GM12874 (cell line): ENCODE measurements around the gene RUBCNL.

Experiments
- CTCF ChIP-seq: IDR thresholded peaks from 2 replicates; pipeline ENCODE4 v1.5.1; 2011; ENCODE audit warnings: low read depth, mild to moderate bottlenecking, control low read depth, low read length, moderate library complexity; ENCODE audit not compliant: insufficient read depth

RUBCNL gene

GRCh38 chr13:46382224-46382623 lies 4.8 kb downstream of the RUBCNL start:
- no peak for TF ChIP-seq CTCF

GRCh38 chr13:46380242-46380641 lies 6.8 kb downstream of the RUBCNL start:
- TF ChIP-seq CTCF, result no peak

- no peak for TF ChIP-seq CTCF
Measured at GRCh38 chr13:46379611-46380010, 7.4 kb downstream of the RUBCNL start.

- TF ChIP-seq CTCF, result no peak
Measured at GRCh38 chr13:46378411-46378810, 8.6 kb downstream of the RUBCNL start.

- no peak for TF ChIP-seq CTCF
Measured at GRCh38 chr13:46377554-46377953, 9.5 kb downstream of the RUBCNL start.

- TF ChIP-seq CTCF, result no peak
Measured at GRCh38 chr13:46374710-46375109, 12.3 kb downstream of the RUBCNL start.

GRCh38 chr13:46373623-46374022 lies 13.4 kb downstream of the RUBCNL start:
- no peak for TF ChIP-seq CTCF

- no peak for TF ChIP-seq CTCF
Measured at GRCh38 chr13:46372071-46372470, 15.0 kb downstream of the RUBCNL start.
